ENCODE results near the gene TRIM50. TPM values are rescaled to one million over a fixed set of nuclear protein-coding genes. Genes with fewer than 3 reads are reported as not detected.
A peak's percentile ranks its signal among the peaks of the same experiment; 100 is the strongest.
"Not testable (repeated sequence)": the region's sequence is repeated elsewhere in the genome, so short reads cannot be mapped to it uniquely, and the experiment has no call there.

The TRIM50 gene
- not detected in 2 replicates for total RNA-seq (2014; rRNA removed; shearing (Covaris generic))

DNA sequence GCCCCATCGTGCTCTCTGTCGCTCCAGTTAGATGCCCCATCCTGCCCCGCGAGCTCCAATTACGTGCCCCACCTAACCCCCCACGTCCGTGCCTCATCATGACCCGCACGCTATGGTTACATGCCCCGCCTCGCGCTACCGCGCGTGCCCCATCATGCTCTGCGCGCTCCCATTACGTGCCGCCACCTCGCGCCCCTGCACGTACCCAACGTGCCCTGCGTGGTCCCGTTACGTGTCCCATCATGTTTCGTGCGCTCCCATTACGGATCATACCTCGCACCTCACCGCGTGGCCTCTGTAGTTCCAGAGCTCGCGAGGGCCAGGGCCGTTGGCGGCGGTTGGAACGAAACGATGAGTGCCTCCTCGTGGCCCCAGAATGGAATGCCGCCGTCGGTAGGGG is at the start of gene TRIM50, which contains the start of gene FKBP6:
Gene TRIM50, minus strand, starts transcription at position 161 of the 400 bp plus-strand sequence. CDS start 3,295 bp downstream, outside the sequence.
Gene FKBP6, plus strand, starts transcription at position 240 of the 400 bp plus-strand sequence. CDS start 268 bp downstream, outside the sequence.
- in situ Hi-C loops (cut with HindIII; ENCODE audit: low sequenced_read_pairs); DNase-seq (ENCODE audit: low spot score): not testable (repeated sequence)

DNA sequence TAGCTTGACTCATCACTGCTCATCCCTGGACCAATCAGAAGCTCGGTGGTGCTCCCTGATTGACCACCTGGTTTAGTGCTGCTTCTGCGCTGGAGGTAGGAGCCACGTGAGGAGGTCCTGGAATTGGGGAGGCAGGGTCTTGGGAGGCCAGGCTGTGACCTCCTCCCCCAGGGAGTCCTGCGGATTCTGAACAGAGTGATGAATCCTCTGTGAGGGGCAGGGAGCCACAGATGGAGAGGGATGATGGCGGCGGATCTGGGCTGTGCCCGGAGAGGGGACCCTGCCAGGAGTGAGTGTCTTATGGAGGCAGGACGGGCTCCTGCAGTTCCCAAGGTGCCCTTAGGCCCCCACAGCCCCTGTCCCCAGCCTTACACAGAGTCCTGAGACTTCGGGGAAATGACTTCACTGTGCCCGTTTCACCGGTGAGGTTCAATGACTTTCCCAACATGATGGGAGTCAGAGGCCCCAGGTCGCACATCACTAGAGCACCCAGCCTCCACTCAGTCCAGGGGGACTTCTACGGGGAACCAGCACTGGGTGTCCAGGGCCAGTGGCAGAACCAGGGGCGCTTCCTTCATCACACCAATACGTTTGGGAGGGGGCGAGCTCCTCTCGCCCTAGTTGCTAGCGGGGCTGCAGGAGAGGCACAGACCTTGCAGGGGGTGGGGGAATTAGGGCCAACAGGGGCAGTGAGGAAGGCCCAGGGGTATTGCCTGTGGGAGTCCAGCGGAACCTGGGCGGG is 49.0 kb upstream of the TRIM50 start:
- no peak for DNase-seq (ENCODE audit: low spot score)
- in situ Hi-C loops (cut with HindIII; ENCODE audit: low sequenced_read_pairs) = no loop called here

GRCh38 chr7:73376262-73376661 is 48.4 kb upstream of the TRIM50 start:
- in situ Hi-C loops (cut with HindIII; ENCODE audit: low sequenced_read_pairs); DNase-seq (ENCODE audit: low spot score): not testable (repeated sequence)

- in situ Hi-C loops (cut with HindIII; ENCODE audit: low sequenced_read_pairs) = no loop called here
- no peak for DNase-seq (ENCODE audit: low spot score)
These were observed 45.9 kb upstream of the TRIM50 start for GRCh38 chr7:73373741-73374140.

DNA sequence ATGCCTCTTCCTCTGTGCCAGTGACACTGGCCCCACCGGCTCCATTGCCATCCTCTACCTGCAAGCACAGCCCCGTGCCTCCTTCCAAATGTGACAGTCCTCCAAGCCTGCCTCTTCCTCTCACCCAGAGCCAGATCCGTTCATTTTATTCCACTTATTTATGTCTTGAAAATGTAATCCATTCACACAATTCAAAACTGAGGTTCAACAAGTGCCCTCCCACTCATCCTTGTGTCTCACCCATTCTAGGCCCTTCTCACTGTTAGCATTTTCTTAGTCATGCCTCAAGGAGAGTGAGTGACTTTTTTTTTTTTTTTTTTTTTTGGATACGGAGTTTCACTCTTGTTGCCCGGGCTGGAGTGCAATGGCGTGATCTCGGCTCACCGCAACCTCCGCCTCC is 41.7 kb upstream of the TRIM50 start:
- DNase-seq (ENCODE audit: low spot score) = no peak
- in situ Hi-C loops (cut with HindIII; ENCODE audit: low sequenced_read_pairs) = no loop called here

DNA sequence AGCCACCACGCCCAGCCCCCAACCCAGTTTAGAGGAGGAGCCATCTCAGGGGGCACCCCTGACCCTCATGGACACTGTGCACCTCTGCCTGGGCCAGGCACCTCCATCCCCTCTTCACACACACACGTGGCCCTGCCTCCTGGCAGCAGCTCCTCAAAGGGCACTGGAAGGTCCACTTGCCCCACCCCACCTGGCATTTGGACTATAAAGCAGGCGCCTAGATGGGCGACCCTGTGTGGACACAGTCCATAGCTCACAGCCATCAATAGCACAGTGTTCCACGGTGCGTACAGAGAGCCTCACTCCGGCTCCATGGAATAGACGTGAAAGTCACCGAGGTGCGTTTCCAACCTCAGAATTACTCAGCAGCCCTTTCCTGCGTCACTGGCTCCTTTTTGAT is 41.1 kb upstream of the TRIM50 start:
- in situ Hi-C loops (cut with HindIII; ENCODE audit: low sequenced_read_pairs) = no loop called here

GRCh38 chr7:73366990-73367389 is 39.1 kb upstream of the TRIM50 start:
- in situ Hi-C loops (cut with HindIII; ENCODE audit: low sequenced_read_pairs) = no loop called here
- no peak for DNase-seq (ENCODE audit: low spot score)

More for the DNA sequence above, 41.1 kb upstream of the TRIM50 start:
- no peak for DNase-seq (ENCODE audit: low spot score)

DNA sequence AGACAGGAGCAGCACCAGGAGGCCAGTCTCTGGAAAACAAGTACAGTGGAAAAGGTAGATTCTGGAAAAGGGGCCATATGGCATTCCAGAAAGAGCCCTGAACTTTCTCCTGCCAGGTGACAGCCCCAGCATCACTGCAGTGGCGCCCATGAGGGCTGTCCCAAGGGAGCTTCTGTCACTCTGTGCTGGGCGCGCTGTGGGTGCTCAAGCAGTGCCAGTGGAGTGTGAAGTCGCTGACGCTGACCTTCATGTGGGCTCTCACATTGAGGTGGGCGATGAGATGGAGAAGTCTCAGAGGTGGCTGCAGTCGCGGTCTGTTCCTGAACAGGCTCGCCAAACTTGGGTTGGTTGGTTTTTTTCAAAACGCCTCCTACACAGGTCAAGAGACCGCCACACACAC is 38.2 kb upstream of the TRIM50 start:
- no peak for DNase-seq (ENCODE audit: low spot score)

DNA sequence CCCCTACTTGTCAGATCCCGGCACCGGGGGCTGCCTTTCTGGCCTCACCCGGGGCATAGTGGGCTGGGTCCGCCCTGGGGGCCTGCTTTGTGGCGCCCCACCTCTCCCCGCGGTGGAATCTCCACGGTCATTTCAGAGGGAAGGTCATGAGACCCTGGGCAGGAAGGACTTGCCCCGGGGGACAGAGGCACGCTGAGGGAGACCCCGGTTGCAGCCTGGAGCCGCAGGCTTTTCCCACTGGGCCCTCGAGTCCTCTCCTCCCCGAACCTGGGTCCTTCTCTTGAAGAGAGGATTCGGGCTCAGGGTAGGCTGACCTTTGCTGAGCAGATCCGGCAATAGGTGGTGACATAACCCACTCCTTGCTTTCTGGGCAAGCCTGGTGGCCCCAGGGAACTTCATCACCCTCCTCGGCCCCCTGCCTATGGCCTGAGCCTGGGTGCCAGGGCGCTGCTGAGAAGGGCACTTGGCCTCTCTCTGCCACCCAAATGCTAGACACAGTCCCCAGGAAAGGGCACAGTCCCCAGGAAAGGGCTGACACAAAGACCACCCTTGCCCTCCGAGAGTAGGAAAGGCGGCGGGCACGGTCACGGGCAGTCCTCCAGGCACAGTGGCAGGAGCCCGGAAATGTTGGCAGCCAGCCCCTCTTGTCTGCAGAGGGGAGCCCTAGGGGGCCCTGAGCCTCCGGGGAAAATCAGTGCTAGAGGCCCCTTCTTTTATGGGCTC is 36.3 kb upstream of the TRIM50 start:
- peak; percentile 4 for DNase-seq (ENCODE audit: low spot score)
- in situ Hi-C loops (cut with HindIII; ENCODE audit: low sequenced_read_pairs) = no loop called here

More for the DNA sequence above, 38.2 kb upstream of the TRIM50 start:
- in situ Hi-C loops (cut with HindIII; ENCODE audit: low sequenced_read_pairs) = no loop called here

- in situ Hi-C loops (cut with HindIII; ENCODE audit: low sequenced_read_pairs) = no loop called here
- no peak for DNase-seq (ENCODE audit: low spot score)
These were observed 35.5 kb upstream of the TRIM50 start for GRCh38 chr7:73363225-73364005.

GRCh38 chr7:73360590-73360989 is 32.7 kb upstream of the TRIM50 start:
- DNase-seq (ENCODE audit: low spot score); in situ Hi-C loops (cut with HindIII; ENCODE audit: low sequenced_read_pairs): not testable (repeated sequence)

GRCh38 chr7:73359746-73360375 is 32.0 kb upstream of the TRIM50 start:
- in situ Hi-C loops (cut with HindIII; ENCODE audit: low sequenced_read_pairs) = no loop called here
- no peak for DNase-seq (ENCODE audit: low spot score)

DNA sequence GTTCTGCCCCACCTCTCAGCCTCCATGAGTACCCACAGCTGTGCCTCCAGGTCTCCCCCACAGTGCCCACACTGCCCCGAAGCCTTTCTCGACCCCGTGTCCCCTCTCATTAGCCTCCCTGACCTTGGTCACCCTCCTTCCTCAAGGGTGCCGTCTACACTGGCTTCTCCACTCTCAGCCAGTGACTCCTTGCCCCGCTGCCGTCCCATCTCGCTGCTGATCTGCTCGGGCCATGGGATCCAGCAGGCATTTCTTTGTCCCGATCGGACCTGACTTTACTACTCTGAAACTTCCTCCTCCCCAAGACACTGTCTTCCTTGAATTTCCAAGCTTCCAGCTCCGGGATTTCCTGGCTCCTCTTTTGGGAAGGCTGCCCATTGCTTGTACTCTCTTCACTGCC is 31.4 kb upstream of the TRIM50 start:
- in situ Hi-C loops (cut with HindIII; ENCODE audit: low sequenced_read_pairs) = no loop called here

DNA sequence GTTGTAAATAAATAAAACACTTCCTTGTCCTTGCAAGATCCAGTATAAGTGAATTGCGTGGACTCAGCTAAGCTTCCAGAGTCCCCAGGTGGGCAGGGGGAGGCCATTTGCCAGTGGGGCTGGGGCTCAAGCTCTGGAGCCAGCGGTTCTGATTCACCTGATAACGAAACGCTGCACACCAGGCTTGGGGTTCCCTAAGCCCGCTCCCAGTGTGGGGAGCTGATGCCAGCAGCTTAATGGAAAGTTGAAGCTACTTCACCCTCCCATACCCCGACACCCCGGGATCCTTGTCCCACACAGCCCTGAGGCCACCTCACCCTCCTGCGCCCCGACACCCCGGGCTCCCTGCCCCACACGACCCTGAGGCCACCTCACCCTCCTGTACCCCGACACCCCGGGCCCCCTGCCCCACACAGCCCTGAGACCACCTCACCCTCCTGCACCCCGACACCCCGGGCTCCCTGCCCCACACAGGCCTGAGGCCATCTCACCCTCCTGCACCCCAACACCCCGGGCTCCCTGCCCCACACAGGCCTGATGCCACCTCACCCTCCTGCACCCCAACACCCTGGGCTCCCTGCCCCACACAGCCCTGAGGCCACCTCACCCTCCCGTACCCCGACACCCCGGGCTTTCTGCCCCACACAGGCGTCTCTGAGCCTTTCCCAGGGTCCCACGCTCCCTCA is 30.9 kb upstream of the TRIM50 start:
- in situ Hi-C loops (cut with HindIII; ENCODE audit: low sequenced_read_pairs) = no loop called here
- DNase-seq (ENCODE audit: low spot score) = no peak

More for the DNA sequence above, 31.4 kb upstream of the TRIM50 start:
- DNase-seq (ENCODE audit: low spot score) = no peak

DNA sequence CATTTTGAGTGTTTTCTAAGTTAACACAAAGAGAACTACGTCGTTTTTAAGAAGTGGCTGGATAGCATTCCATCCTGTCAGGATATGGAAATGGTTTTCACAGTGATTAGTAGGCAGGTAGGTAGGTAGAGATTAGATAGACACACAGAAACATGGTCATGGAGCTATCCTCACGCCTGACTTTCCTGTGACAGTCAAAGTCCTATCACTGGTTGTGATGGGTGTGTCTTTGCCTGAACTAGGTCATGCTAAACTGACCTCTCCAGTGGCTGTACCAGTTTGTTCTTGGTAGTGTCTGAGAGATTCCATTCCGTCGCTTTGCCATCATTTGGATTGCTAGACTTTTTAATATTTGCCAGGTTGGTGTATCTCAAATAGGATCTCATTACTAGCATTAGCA is 28.3 kb upstream of the TRIM50 start:
- in situ Hi-C loops (cut with HindIII; ENCODE audit: low sequenced_read_pairs) = no loop called here
- DNase-seq (ENCODE audit: low spot score) = no peak

GRCh38 chr7:73354821-73355220 is 26.9 kb upstream of the TRIM50 start:
- DNase-seq (ENCODE audit: low spot score) = no peak
- in situ Hi-C loops (cut with HindIII; ENCODE audit: low sequenced_read_pairs) = no loop called here

- in situ Hi-C loops (cut with HindIII; ENCODE audit: low sequenced_read_pairs) = no loop called here
- no peak for DNase-seq (ENCODE audit: low spot score)
These were observed 26.3 kb upstream of the TRIM50 start for GRCh38 chr7:73354196-73354595.

DNA sequence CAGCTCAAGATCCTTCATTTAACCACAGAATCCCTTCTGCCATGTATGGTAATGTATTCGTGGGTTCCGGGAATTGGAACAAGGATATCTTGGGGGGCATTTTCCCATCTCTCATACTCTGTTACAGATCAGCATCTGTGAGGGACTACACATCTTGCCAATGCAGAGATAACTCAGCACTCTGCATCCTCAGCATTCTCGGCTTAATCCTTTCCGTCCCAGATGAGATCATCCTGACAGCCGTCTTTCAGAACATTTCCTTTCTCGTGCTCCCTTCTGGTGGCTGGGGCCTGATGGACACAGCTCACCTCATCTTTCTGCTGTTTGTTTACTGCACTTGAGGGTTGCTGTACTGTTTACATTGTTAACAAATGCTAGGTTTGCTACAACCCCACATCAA is 25.4 kb upstream of the TRIM50 start:
- in situ Hi-C loops (cut with HindIII; ENCODE audit: low sequenced_read_pairs) = no loop called here
- DNase-seq (ENCODE audit: low spot score) = no peak

GRCh38 chr7:73352784-73353183 is 24.9 kb upstream of the TRIM50 start:
- no peak for DNase-seq (ENCODE audit: low spot score)
- in situ Hi-C loops (cut with HindIII; ENCODE audit: low sequenced_read_pairs) = no loop called here

All from G401 (cell line).